GM12864 (cell line): ENCODE measurements around the gene SULT1C4.

Source experiments
- DNase-seq: peaks from one replicate; pipeline ENCODE4 v3.0.0-alpha.2; 2011; ENCODE audit warnings: low read depth
- H3K4me3 ChIP-seq: 2 replicates; pipeline ENCODE4 v1.5.1; 2011; ENCODE audit warnings: mild to moderate bottlenecking, low read depth, low read length, control low read depth
- TF ChIP-seq, protein P1 (sequence below): IDR thresholded peaks from 2 replicates; pipeline ENCODE4 v1.5.1; 2011; ENCODE audit warnings: low read depth, mild to moderate bottlenecking, moderate library complexity, low read length, control low read depth, inconsistent platforms; ENCODE audit errors: missing control alignments

The SULT1C4 gene

GRCh38 chr2:108369153-108369552, 8.6 kb upstream of the SULT1C4 start:
- TF ChIP-seq, protein P1, sequence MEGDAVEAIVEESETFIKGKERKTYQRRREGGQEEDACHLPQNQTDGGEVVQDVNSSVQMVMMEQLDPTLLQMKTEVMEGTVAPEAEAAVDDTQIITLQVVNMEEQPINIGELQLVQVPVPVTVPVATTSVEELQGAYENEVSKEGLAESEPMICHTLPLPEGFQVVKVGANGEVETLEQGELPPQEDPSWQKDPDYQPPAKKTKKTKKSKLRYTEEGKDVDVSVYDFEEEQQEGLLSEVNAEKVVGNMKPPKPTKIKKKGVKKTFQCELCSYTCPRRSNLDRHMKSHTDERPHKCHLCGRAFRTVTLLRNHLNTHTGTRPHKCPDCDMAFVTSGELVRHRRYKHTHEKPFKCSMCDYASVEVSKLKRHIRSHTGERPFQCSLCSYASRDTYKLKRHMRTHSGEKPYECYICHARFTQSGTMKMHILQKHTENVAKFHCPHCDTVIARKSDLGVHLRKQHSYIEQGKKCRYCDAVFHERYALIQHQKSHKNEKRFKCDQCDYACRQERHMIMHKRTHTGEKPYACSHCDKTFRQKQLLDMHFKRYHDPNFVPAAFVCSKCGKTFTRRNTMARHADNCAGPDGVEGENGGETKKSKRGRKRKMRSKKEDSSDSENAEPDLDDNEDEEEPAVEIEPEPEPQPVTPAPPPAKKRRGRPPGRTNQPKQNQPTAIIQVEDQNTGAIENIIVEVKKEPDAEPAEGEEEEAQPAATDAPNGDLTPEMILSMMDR, result no peak
- H3K4me3 ChIP-seq, result no peak overlapping the region
- DNase-seq, result no peak

DNA sequence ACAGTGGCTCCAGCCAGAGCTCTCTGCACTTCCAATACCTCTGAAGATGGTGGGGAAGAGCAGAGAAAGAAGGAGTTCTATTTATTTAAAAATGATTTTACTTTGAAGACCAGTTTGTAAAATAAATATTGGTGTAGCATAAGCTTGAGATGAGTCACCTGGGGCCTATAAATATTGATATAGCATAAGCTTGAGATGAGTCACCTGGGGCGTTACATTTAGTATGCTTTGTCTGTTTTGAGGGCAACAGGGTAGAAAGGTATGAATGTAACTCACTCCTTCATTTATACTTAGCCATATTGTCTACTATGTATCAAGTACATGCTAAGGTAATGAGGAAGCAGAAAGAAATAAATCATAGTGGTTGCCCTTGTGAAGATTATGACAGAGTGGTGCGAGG, 7.7 kb upstream of the SULT1C4 start:
- no peak for DNase-seq
- H3K4me3 ChIP-seq, result no peak overlapping the region
- TF ChIP-seq, protein P1, result no peak

- DNase-seq, result no peak
- no peak overlapping the region for H3K4me3 ChIP-seq
- TF ChIP-seq, protein P1, result no peak
Measured at GRCh38 chr2:108376774-108377173, 980 bp upstream of the SULT1C4 start.

DNA sequence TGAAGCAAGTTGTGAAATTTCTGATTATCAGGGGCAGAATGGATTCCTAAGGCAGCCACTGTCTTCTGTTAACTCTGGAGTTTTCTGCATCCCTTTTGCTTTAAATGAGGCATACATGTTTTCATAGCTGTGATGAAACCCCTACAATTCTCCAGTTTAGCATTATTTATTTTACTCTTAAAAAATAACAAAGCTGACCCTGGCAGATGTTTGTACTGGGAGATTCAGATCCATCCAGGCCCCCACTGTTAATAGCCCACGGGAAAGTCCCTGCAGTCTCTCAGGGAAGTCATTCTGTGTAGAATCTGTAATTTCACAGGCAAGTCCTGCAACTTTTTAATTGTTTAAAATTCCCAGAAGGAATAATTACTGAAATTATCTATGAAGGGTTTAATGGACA, 353 bp upstream of the SULT1C4 start:
- DNase-seq, result no peak

GRCh38 chr2:108378851-108379250, 1.1 kb downstream of the SULT1C4 start:
- TF ChIP-seq, protein P1, result no peak
- no peak overlapping the region for H3K4me3 ChIP-seq
- DNase-seq, result no peak

More for the DNA sequence above, 353 bp upstream of the SULT1C4 start:
- H3K4me3 ChIP-seq, result no peak overlapping the region
- TF ChIP-seq, protein P1, result no peak

- no peak for DNase-seq
- TF ChIP-seq, protein P1, result no peak
- no peak overlapping the region for H3K4me3 ChIP-seq
Measured at GRCh38 chr2:108382196-108382595, 4.4 kb downstream of the SULT1C4 start.

DNA sequence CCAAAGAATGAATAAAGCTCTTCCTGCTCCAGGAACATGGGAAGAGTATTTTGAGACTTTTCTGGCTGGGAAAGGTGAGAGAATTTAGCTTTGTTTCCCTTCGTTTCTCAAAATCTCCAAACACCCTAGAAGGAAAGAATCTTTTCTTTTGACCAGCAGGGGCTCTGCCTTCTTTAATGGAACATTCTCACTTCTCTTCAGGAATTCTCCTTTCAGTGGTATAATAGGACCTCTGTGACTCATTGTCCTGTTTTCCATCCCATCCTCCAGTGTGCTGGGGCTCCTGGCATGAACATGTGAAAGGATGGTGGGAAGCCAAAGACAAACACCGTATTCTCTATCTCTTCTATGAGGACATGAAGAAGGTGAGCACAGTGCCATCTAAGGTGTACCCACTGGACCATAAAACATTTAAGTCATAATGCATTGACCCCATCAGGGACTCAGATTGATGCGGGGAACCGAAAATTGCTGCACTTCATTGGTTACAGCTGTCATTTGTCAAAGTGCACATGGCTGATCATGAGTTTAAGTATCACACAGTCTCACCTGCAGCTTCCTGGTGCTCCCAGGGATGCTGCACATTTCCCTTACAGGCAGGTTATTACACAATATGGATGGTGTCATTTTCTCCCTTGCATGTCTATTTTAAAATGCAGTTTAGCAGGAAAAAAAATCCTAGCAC, 5.5 kb downstream of the SULT1C4 start:
- no peak for DNase-seq
- TF ChIP-seq, protein P1, result no peak
- H3K4me3 ChIP-seq, result no peak overlapping the region
